ENCODE measurements around the gene HS3ST3B1.
A peak's percentile ranks its signal among the peaks of the same experiment; 100 is the strongest.

GRCh38 chr17:14294876-14295275, 6.0 kb upstream of the HS3ST3B1 start:
- TF ChIP-seq CTCF (IDR thresholded peaks at IDR 0.05) = peak in 1 of 6 experiments; percentile 14
- no peak for TF ChIP-seq POLR2A (IDR thresholded peaks at IDR 0.05)
